ENCODE data around the gene SLC25A19.

The SLC25A19 gene

GRCh38 chr17:75289115-75289831 lies at the start of gene SLC25A19:
SLC25A19 (minus strand) TSS chr17:75289433; CDS start chr17:75286764, 2,669 bp downstream.
- peak; percentile 100 for DNase-seq (ENCODE audit: low spot score)

- DNase-seq (ENCODE audit: low spot score): no peak
Measured at GRCh38 chr17:75338335-75338734, 49.1 kb upstream of the SLC25A19 start.

- no peak for DNase-seq (ENCODE audit: low spot score)
Measured at GRCh38 chr17:75335315-75335714, 46.1 kb upstream of the SLC25A19 start.

GRCh38 chr17:75334723-75335122 lies 45.5 kb upstream of the SLC25A19 start:
- no peak for DNase-seq (ENCODE audit: low spot score)

- DNase-seq (ENCODE audit: low spot score): no peak
Measured at GRCh38 chr17:75331671-75332070, 42.4 kb upstream of the SLC25A19 start.

- no peak for DNase-seq (ENCODE audit: low spot score)
Measured at GRCh38 chr17:75327757-75328156, 38.5 kb upstream of the SLC25A19 start.

- no peak for DNase-seq (ENCODE audit: low spot score)
Measured at GRCh38 chr17:75326226-75326848, 37.1 kb upstream of the SLC25A19 start.

GRCh38 chr17:75325827-75326225 lies 36.6 kb upstream of the SLC25A19 start:
- DNase-seq (ENCODE audit: low spot score): no peak

GRCh38 chr17:75325348-75325747 lies 36.1 kb upstream of the SLC25A19 start:
- DNase-seq (ENCODE audit: low spot score): no peak

- DNase-seq (ENCODE audit: low spot score): no peak
Measured at GRCh38 chr17:75321506-75321905, 32.3 kb upstream of the SLC25A19 start.

- DNase-seq (ENCODE audit: low spot score): no peak
Measured at GRCh38 chr17:75319904-75320691, 30.9 kb upstream of the SLC25A19 start.

GRCh38 chr17:75318615-75319222 lies 29.5 kb upstream of the SLC25A19 start:
- DNase-seq (ENCODE audit: low spot score): no peak

- DNase-seq (ENCODE audit: low spot score): no peak
Measured at GRCh38 chr17:75318211-75318610, 29.0 kb upstream of the SLC25A19 start.

- no peak for DNase-seq (ENCODE audit: low spot score)
Measured at GRCh38 chr17:75317671-75318070, 28.4 kb upstream of the SLC25A19 start.

- no peak for DNase-seq (ENCODE audit: low spot score)
Measured at GRCh38 chr17:75316253-75316652, 27.0 kb upstream of the SLC25A19 start.

- DNase-seq (ENCODE audit: low spot score): no peak
Measured at GRCh38 chr17:75315541-75316243, 26.5 kb upstream of the SLC25A19 start.

- no peak for DNase-seq (ENCODE audit: low spot score)
Measured at GRCh38 chr17:75313941-75314551, 24.8 kb upstream of the SLC25A19 start.

GRCh38 chr17:75308732-75309629 lies 19.7 kb upstream of the SLC25A19 start:
- DNase-seq (ENCODE audit: low spot score): no peak

GRCh38 chr17:75307957-75308731 lies 18.9 kb upstream of the SLC25A19 start:
- DNase-seq (ENCODE audit: low spot score): no peak

All from D341Med (cell line).